GM19468 (cell line): ENCODE data around the gene ANO6.
"Not testable (repeated sequence)": the region's sequence is repeated elsewhere in the genome, so short reads cannot be mapped to it uniquely, and the experiment has no call there.

ENCODE experiments used
- ATAC-seq: cut with Tn5 transposase; IDR thresholded peaks from one replicate; pipeline ENCODE4 v1.9.1; 2021; ENCODE audit warnings: mild to moderate bottlenecking, moderate library complexity, moderate number of reproducible peaks; ENCODE audit not compliant: unreplicated experiment; ENCODE audit errors: extremely low read depth

The ANO6 gene

DNA sequence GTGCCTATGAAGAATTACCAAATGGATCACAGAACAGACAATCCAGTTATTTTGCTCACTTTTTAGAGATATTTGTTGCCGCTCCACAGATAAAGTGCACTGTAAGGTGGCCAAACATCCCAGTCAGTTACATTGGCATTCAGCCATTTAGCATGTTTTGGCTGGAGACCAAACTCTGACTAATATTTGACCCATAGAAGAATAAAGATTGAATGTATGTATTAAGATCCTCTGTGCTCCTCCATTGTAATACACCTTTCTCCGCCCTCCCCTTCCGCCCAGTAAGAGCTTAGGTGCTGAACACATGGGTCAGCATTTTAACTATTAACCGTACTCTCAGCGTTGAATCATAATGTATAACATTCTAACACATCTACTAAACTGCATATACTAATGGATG, 163.4 kb downstream of the ANO6 start:
- no peak for ATAC-seq

DNA sequence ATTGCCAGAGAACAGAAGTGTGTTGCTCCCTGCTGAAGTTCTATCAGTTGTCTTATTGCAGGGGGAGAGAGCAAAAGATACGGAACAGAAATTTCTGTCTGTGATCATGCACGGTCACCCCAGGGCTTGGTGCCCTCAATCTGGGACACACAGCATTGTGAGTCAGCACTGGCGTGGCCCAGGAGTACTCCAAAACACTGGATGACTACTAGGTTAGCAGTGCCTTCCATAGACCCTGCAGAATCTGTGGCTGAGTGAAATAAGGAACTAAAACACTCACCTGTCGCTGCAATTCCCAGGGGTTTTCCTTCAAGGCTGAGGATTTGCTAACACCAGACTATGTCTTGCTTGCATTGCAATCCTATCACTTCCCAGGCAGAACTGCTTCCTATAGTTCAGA, 165.5 kb downstream of the ANO6 start:
- no peak for ATAC-seq

DNA sequence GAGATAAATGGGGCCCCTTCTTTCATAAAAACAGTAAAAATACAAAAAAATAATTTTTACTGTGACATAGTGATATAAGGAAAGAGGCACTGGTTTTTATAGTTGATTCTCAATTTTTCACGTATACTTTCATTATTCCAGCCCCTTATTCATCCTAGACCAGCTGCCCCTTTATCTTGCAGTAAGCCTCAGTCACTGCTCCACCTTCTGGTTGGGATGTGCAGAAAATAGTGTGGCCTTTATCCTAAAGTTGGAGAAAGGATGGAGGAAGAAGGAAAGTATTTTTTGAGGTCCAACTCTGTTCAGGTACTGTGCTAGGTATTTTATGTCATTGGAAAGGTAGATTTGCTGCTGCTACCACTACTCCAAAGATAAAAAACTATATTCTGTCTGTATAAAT, 172.7 kb downstream of the ANO6 start:
- ATAC-seq = no peak

DNA sequence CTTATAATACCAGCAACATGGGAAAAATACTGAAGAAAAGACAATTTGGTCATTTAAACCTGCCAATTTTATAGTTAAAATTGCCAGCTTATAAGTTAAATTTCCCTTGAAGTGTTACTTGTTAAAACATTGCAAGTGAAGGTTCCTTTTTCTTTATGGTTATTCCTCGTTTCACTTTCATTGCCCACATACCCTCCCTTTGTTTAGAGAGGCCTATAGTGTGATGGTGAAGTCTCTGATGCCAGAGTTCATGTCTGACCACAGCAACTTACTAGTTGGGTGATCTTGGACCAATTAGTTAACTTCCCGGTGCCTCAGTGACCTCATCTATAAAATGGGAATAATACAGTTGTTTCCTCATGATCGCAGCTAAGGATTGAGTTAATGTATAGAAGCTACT, 173.5 kb downstream of the ANO6 start:
- ATAC-seq = no peak

DNA sequence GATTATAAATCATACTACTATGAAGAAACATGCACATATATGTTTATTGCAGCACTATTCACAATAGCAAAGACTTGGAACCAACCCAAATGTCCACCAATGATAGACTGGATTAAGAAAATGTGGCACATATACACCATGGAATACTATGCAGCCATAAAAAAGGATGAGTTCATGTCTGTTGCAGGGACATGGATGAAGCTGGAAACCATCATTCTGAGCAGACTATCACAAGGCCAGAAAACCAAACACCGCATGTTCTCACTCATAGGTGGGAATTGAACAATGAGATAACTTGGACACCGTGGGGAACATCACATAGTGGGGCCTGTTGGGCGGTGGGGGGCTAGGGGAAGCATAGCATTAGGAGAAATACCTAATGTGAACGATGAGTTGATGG, 181.6 kb downstream of the ANO6 start:
- ATAC-seq = not testable (repeated sequence)

DNA sequence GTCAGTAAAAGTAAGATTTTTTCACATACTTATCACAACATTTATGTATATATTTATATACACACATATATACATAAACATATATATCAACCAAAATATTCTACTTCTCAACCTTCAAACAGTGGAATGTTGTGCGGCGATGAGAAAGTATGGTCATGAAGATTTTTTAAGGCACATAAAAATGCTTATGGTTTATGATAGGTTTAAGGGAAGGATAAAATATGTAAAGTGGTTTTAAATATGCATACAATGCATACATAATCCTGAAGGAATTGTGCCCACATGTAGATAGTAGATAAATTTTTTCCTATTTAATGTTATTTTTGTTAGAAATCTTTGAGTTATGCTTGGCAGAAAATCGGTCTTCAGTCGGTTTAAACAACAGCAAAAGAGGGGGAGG, 182.7 kb downstream of the ANO6 start:
- ATAC-seq = no peak

DNA sequence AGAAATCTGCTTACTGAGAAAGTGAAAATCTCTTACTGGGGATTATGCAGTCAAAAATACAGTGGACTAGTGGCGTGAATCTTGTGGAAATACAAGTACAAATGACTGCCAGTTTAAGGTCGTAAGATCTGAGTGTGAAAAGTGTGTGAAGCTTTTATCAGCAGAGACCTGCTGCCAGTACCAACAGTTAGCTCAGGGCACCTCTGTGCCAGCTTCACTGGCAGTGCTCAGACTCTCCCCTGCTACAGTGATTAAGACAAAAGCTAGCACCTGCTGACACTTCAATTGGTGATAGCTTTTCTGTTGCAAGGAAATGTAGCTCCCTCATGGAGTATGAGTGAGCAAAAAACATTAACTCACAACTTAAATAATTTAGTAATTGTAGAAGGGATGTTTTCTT, 185.1 kb downstream of the ANO6 start:
- ATAC-seq = no peak

DNA sequence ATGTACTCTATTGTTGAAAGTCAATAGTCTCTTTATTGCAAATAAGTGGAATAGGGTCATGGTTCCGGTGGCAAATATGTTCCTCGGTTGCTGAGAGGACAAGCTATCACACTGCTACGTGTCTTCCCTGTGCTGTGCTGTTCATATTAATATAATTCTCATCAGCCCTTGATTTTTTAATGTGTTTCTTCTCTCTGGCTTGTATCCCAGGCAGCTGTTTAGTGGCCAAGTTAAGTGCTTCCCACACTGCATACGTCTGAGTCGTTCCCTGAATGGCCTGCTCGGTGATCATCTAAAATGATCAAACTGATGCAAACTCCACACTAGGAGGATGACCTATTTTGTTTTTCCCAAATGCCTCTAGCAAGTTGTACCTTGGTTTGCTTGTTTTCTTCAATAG, 186.4 kb downstream of the ANO6 start:
- ATAC-seq = no peak

DNA sequence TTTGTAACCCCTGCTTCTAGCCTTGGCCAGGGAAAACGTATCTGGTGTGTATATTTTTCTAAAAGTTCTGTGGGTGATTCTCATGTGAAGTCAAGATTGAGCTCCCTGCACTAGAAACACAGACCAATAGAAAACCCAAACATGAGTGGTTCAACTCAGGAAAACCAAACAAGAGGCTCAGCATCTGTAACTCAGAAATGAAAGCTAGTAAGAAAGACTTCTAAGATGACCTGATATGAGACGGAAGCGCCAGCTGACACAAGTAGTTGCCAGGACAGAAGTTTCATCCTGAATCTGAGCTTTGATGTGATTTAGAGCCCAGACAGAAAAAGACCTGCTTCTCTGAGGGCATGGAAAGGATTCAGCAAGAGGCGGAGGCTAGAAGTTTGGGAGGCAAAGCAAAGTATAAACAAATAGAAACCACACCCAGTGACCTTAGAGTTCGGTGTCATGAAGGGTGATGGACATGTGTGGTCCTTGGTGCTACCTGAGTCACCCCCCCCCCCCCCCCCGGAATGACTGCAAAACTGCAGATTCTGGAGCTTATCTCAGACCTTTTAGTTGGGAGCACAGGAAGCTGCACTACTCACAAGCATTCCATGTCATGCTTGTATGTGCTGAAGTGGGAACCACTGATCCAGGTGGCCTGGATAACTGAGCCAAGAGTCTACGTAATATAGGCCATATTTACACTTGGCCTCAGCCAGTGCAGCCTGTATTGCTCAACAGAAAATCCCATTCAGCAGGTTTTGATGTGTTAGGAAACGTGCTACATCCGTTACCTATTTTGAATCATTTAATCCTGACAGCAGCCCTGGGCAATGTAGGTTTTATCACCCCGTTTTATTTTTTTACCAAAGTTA, 191.3 kb downstream of the ANO6 start:
- no peak for ATAC-seq

DNA sequence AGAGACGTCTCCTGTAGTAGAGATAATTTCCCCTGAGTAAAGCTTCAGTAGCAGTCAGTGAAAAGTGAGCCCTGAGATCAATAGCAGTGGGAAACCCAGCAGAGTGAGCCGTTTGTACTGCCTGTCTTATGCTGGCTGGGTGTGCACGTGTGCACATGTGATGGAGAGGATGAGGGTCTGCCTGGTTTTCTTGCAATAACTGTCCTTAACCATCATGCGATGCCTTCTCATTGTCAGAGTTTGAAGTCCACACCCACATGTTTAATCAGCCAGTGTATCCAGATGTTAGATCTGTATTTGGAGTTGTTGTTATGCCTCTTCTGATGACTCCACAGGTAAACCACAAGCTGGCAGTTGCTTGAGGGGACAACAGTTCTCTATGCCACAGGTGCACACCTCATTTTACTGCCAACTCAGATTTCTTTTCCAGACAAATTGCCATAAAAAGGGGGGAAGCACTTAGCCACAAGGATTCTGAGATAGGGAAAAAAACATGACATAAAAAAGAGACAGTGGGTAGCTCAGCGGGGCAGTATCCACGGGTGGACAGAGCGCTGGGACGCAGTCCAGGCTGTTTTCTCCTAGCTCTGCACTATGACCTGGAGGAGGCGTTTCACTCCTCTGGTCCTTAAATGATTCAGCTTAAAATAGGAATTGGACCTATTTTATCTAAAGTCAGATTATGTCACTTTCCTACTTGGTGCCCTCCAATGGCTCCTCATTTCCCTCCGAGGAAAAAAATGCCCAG, 192.3 kb downstream of the ANO6 start:
- no peak for ATAC-seq

DNA sequence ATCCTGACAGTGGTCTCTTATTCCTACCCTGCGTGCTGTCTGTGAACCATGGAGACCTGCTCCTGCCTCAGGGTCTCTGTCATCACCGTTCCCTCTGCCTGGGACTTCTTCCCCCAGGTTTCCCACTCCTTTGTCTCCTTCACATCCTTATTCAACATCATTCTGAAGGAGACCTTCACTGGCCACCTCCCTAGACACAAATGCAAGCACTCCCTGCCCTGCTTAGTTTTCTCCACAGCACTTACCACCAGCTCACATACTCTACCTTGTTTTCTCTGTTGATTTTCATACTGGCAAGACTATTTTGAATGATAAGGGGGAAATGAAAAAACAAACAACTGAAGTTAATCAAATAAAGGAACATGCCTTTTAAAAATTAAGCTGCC, 192.8 kb downstream of the ANO6 start:
- ATAC-seq = no peak

DNA sequence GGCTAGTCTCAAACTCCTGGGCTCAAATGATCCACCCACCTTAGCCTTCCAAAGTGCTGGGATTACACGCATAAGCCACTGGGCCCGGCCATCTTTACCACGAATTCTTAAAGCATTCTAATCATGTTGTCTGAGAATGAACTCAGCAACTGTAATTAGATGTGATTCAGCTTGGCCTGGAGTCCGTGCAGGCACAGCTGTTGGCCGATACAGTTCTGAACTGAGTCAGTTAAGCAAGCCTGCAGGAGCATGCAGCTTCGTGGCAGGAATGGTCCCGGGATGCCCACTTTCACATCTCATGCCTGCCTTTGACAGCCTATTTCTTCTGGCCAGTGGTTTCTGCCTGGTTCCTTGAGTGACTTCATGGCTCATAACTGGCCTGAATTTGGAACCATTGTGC, 194.1 kb downstream of the ANO6 start:
- ATAC-seq = no peak

DNA sequence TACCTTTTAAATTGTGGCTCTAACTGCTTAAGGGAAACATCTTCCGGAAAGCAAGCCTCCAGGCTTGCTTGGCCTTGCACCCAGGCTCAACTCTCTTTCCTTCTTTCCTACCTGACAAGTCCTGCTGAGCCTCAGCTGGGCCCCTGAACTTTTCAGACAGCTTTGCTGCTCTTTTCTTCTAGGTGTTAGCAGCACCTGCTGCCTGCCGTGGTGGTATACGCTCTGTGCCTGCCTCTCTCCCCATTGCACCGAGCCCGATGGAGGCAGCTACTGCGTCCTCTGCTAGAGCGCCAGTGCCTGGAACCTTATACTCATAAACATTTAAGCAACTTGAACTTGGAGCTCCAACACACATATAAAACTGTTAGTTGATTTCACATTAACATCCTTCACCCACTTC, 195.7 kb downstream of the ANO6 start:
- no peak for ATAC-seq

DNA sequence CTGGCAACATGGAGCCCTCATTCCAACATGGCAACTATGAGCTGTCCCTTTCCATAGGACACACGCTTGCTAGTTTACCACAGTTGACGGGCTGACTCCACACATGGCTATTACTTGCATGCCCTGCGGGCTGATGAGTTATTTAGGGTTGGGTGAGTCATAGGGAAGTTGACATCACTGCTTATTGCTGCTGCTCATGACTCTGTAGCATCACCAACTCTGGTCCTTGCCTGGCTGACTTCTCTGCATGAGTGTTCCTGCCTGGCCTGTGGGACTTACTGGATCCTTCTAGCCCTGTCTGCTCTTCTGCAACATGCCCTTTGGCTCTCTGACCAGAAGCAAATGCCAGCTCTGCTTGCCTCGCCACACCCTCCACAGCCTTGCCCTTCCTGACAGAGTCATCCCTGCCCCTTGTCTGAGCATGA, 199.5 kb downstream of the ANO6 start:
- peak; percentile 84 for ATAC-seq

DNA sequence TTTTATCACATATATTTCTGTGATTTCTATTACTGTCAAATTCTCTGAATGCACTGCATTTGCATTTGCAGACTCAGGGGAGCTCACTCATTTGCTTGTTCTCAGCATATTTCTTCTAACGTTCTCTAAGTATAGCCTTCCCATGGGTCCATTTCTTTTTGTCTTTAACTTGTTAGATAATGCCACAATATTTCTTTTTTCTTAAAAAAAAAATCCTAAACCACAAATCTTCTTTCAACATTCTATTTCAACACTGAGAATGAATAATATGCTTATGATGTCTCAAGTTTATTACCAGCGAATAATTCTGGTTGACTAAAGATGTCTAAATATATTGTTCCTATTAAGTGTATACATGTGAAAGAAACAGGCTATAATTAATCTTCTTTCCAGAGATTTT, 200.2 kb downstream of the ANO6 start:
- no peak for ATAC-seq

DNA sequence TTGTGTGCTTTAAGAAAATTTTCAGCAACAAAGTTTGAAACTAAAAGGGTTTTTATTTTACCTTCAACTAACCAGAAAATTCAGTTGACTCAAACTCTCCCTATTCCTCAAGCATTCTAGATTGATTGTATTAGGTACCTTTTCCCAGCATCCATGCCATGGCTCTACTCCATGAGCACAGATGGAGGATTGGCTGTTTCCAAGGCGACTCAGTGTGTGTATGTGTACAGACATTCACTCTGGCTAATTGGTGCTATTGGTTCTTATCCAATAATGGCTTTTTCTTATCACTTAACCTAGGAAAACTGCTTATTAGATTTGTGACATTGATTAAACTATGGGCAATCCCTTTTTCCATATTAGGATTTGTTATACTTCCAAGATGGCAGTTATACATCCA, 202.6 kb downstream of the ANO6 start:
- ATAC-seq = no peak

DNA sequence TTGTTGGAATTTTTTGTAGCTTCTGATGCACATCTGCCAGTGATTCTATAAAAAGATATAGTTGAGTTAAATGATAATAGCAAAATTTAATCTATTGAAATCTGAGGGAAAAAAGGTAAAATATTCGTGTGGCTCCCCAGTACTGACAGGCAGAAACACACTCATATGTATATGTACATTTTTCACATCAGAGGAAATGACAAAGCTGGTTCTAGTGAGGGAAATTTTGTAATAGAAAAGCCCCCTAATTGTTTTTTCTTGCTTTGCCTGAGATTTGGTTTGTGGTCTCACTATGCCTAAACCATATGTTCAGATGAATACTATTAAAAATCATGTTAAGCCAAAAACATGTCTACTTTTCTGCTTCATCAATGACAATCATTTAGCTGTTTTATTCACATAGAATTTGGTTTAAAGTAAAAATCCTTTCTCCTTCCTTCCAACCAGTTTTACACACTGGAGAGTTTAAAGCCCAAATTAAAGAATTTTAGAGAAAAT, 203.5 kb downstream of the ANO6 start:
- ATAC-seq = no peak

DNA sequence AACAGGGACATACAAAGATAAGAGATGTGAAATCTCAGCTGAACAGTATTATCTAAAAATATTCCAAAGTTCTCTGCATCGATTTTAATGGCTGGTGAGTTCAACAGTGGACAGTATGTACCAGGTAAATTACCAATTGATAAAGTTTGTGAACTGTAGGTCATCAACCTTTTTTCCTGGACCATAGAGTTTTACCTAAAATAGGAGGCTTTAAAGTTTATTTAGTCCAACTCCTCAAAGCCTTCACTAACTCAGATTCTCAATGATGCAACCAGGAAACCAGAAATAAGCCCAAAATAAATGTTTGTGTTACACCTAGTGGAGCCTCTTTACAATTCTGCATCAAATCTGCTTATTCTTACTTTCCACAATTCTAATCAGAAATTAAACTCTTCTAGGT, 205.8 kb downstream of the ANO6 start:
- ATAC-seq = no peak

DNA sequence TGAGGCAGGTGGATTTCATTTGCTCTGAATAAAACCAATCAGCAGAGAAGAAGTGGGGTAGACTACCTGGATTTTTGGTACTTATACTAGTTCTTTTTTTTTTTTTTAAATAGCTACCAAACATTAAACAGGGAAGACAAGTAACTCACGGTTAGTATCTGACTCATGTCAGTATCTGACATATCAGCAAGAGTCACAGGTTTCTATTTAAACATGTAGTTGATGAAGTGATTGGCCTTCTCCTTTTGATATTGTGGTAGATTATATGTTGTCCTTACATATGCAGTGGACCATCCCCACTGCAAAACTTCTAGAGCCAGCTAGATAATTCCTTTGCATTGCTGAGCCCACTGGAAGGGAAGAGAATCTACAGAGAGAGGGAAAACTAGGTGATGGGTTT, 208.0 kb downstream of the ANO6 start:
- no peak for ATAC-seq

DNA sequence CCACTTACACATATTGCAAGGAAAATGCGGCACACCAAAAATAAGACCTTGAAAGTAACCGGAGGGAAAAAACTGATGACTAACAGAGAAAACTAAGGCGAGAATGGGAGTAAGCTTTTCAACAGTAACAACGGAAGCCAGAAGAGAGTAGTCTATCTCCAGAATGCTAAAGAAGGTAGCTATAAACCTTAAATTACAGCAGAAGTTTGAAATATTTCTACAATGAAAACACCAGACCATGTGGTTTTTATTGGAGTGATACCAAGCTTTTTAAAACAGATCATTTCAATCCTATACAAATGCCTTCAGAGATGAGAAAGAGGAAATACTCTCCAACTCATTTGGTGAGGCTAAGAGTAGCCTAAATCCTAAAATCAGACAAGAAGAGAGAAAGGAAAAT, 209.5 kb downstream of the ANO6 start:
- no peak for ATAC-seq

DNA sequence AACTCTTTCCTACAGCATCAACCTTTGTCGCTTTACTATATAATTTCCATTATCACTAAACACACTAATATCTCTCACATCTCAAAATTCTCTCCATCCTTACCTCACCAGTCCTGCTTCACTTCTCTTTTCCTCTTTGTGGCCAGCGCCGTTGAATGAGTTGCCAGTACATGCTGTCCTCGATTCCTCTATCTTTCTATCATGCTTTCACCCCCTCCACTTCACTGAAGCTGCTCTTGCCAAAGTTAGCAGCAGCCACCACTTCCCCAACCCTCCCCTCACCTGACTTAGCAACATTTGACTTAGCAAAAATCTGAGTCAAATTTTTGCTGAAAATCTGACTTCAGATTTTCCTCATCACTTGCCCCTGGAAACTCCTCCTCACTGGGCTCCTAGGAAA, 210.4 kb downstream of the ANO6 start:
- no peak for ATAC-seq

DNA sequence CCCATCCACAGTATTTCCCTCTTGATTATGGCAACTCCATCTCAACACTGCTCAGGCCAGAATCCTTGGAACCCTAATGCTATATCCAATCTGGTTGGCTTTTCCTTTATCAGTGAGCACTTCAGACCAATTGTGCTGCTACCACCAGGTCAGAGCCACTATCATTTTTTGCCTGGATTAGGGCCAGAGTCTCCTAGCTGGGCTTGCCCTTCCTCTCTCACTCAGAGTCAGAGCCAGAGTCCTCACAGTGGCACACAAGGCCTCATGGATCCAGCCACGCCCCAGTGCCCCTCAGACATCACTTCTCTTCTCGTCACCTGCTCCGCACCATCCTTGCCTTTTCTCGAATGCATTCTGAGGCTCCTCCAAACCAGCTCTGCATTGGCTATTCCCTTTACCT, 211.1 kb downstream of the ANO6 start:
- no peak for ATAC-seq
